Neuronal stem cell (in vitro differentiated cells): ENCODE data around the gene ZIC4.

Source experiments
- DNase-seq: peaks from one replicate; pipeline ENCODE4 v3.0.0-alpha.2; 2013; ENCODE audit warnings: low spot score
- H2AFZ ChIP-seq: one replicate; pipeline ENCODE4 v1.6.1; 2013; ENCODE audit warnings: mild to moderate bottlenecking, low read length, inconsistent platforms
- H2AK5ac ChIP-seq: 2 replicates; pipeline ENCODE4 v1.6.1; 2013; ENCODE audit warnings: low read depth, mild to moderate bottlenecking, inconsistent platforms, low read length, moderate library complexity, mixed read lengths
- H2BK120ac ChIP-seq: 2 replicates; pipeline ENCODE4 v1.6.1; 2013; ENCODE audit warnings: low read depth, mild to moderate bottlenecking, inconsistent platforms, low read length, moderate library complexity, mixed read lengths
- H2BK12ac ChIP-seq: one replicate; pipeline ENCODE4 v1.6.1; 2013; ENCODE audit warnings: low read length, inconsistent platforms
- H2BK15ac ChIP-seq: 2 replicates; pipeline ENCODE4 v1.6.1; 2013; ENCODE audit warnings: mild to moderate bottlenecking, low read length, inconsistent platforms, mixed read lengths
- H2BK5ac ChIP-seq: one replicate; pipeline ENCODE4 v1.6.1; 2013; ENCODE audit warnings: inconsistent platforms, mild to moderate bottlenecking, low read length, moderate library complexity
- H3K14ac ChIP-seq: one replicate; pipeline ENCODE4 v1.6.1; 2013; ENCODE audit warnings: low read length, inconsistent platforms
- H3K18ac ChIP-seq: 2 replicates; pipeline ENCODE4 v1.6.1; 2013; ENCODE audit warnings: low read length, inconsistent platforms
- H3K23ac ChIP-seq: 2 replicates; pipeline ENCODE4 v1.6.1; 2013; ENCODE audit warnings: low read depth, mild to moderate bottlenecking, mixed read lengths, low read length, inconsistent platforms; ENCODE audit not compliant: poor library complexity
- H3K27ac ChIP-seq: replicated peaks from 3 replicates; pipeline ENCODE4 v1.5.1; 2013; ENCODE audit warnings: low read length, inconsistent platforms
- H3K27me3 ChIP-seq, 3 experiments: 2 replicates each; pipeline ENCODE4 v1.6.1; 2013; ENCODE audit warnings: low read length in 3 of 3, mild to moderate bottlenecking in 2 of 3, inconsistent platforms in 1 of 3, low read depth in 1 of 3, mixed read lengths in 1 of 3, moderate library complexity in 1 of 3; ENCODE audit not compliant: control insufficient read depth in 3 of 3, insufficient read depth in 3 of 3
- H3K36me3 ChIP-seq, 2 donors: replicated peaks in 1 of 2; 2 replicates each; pipeline ENCODE4 v1.6.1; 2013; ENCODE audit warnings: low read length in 2 of 2; ENCODE audit not compliant: control insufficient read depth in 2 of 2, insufficient read depth in 2 of 2
- H3K4ac ChIP-seq: 2 replicates; pipeline ENCODE4 v1.6.1; 2013; ENCODE audit warnings: inconsistent platforms, mild to moderate bottlenecking, low read length, moderate library complexity
- H3K4me1 ChIP-seq, 2 donors: 1 replicate in 1 of 2; 2 replicates in 1 of 2; pipeline ENCODE4 v1.6.1; 2013; ENCODE audit warnings: low read length in 2 of 2, low read depth in 1 of 2; ENCODE audit not compliant: control insufficient read depth in 2 of 2, insufficient read depth in 1 of 2
- H3K4me2 ChIP-seq: one replicate; pipeline ENCODE4 v1.6.1; 2013; ENCODE audit warnings: mild to moderate bottlenecking, low read length, inconsistent platforms; ENCODE audit not compliant: insufficient read depth, poor library complexity, severe bottlenecking
- H3K4me3 ChIP-seq, 2 donors: 2 replicates each; pipeline ENCODE4 v1.5.1; 2013; ENCODE audit warnings: low read length in 2 of 2, mild to moderate bottlenecking in 2 of 2, inconsistent platforms in 1 of 2, moderate library complexity in 1 of 2
- H3K79me1 ChIP-seq: one replicate; pipeline ENCODE4 v1.6.1; 2013; ENCODE audit warnings: low read depth, mild to moderate bottlenecking, inconsistent platforms, low read length, moderate library complexity
- H3K9ac ChIP-seq: one replicate; pipeline ENCODE4 v1.6.1; 2013; ENCODE audit warnings: mild to moderate bottlenecking, low read depth, low read length, inconsistent platforms; ENCODE audit not compliant: poor library complexity
- H3K9me3 ChIP-seq, 2 donors: replicated peaks in 1 of 2; 2 replicates each; pipeline versions ENCODE3 to v1.6.1; 2013; ENCODE audit warnings: low read length in 2 of 2, mild to moderate bottlenecking in 2 of 2, inconsistent platforms in 1 of 2, low read depth in 1 of 2, mixed read lengths in 1 of 2, moderate library complexity in 1 of 2; ENCODE audit not compliant: control insufficient read depth in 2 of 2, insufficient read depth in 1 of 2
- H4K8ac ChIP-seq: one replicate; pipeline ENCODE4 v1.6.1; 2013; ENCODE audit warnings: low read depth, mild to moderate bottlenecking, inconsistent platforms, low read length, moderate library complexity
- H4K91ac ChIP-seq: one replicate; pipeline ENCODE4 v1.6.1; 2013; ENCODE audit warnings: low read length, low read depth, mild to moderate bottlenecking, inconsistent platforms; ENCODE audit not compliant: poor library complexity
- WGBS, 2 donors: extraction: QIAGEN DNeasy Blood & Tissue Kit; methylation state at CpG; one replicate each; pipeline ENCODE4 v1.1.7; 2013; ENCODE audit warnings: missing lambda C conversion rate in 2 of 2, mixed read lengths in 1 of 2; ENCODE audit not compliant: insufficient read length in 2 of 2, insufficient replicate concordance in 1 of 2; ENCODE audit errors: extremely low coverage in 2 of 2; 5-methylcytosine and 5-hydroxymethylcytosine counted together

Gene ZIC4

GRCh38 chr3:147418371-147418781 is 12.0 kb upstream of the ZIC4 start:
- Histone ChIP-seq H3K36me3 (peaks cover 0 to 32% of the 10 kb centered on the region in 2 donors), H2BK15ac (no peak overlapping the region), H3K27ac (no peak overlapping the region), H4K8ac (no peak overlapping the region), H2AFZ (no peak overlapping the region), H3K79me1 (no peaks in the 10 kb centered on the region), H3K9ac (no peak overlapping the region), H3K4me2 (no peak overlapping the region), H3K4me3 (no peak overlapping the region), H2AK5ac (no peak overlapping the region), H4K91ac (no peak overlapping the region), H3K27me3 (peaks cover 6 to 70% (median 12%) of the 10 kb centered on the region in 3 experiments), H3K4ac (no peak overlapping the region), H3K23ac (no peak overlapping the region), H3K14ac (no peak overlapping the region), H3K4me1 (peaks cover 0 to 10% of the 10 kb centered on the region in 2 donors), H2BK120ac (no peak overlapping the region), H3K9me3 (peaks cover 0 to 19% of the 10 kb centered on the region in 2 donors), H2BK12ac (no peak overlapping the region), H3K18ac (no peak overlapping the region), H2BK5ac (no peak overlapping the region)
- WGBS, 2 donors: no CpG with 5 or more reads among the region's 4 CpGs
- no peak for DNase-seq

- Histone ChIP-seq H2BK12ac (no peak overlapping the region), H4K91ac (no peak overlapping the region), H3K4me3 (no peak overlapping the region), H3K27me3 (peaks cover 6 to 70% (median 11%) of the 10 kb centered on the region in 3 experiments), H2BK120ac (no peak overlapping the region), H3K9ac (no peak overlapping the region), H3K4ac (no peak overlapping the region), H3K18ac (no peak overlapping the region), H3K36me3 (peaks cover 0 to 38% of the 10 kb centered on the region in 2 donors), H3K14ac (no peak overlapping the region), H2AK5ac (no peak overlapping the region), H4K8ac (no peak overlapping the region), H3K4me2 (no peak overlapping the region), H3K79me1 (no peaks in the 10 kb centered on the region), H3K4me1 (peaks cover 0 to 12% of the 10 kb centered on the region in 2 donors), H2BK15ac (no peak overlapping the region), H2BK5ac (no peak overlapping the region), H3K9me3 (peaks cover 0 to 26% of the 10 kb centered on the region in 2 donors), H3K23ac (no peak overlapping the region), H2AFZ (no peak overlapping the region), H3K27ac (no peak overlapping the region)
- DNase-seq: no peak
- WGBS, 2 donors: 100% methylated on average over 1 of the region's 7 CpGs; no CpG with 5 or more reads in 1 of the 2 donors
Measured at GRCh38 chr3:147417551-147418295, 11.4 kb upstream of the ZIC4 start.

GRCh38 chr3:147416931-147417330 is 10.6 kb upstream of the ZIC4 start:
- Histone ChIP-seq H3K4ac (no peak overlapping the region), H3K4me3 (no peak overlapping the region), H3K27me3 (peaks cover 0 to 70% (median 12%) of the 10 kb centered on the region in 3 experiments)

GRCh38 chr3:147415874-147416273 is 9.5 kb upstream of the ZIC4 start:
- Histone ChIP-seq H2BK12ac (no peak overlapping the region), H2BK120ac (no peak overlapping the region), H2BK15ac (no peak overlapping the region), H2BK5ac (no peak overlapping the region), H3K27ac (no peak overlapping the region), H3K27me3 (peaks cover 0 to 70% (median 18%) of the 10 kb centered on the region in 3 experiments), H3K4me3 (no peak overlapping the region), H3K9ac (no peak overlapping the region), H4K91ac (no peak overlapping the region), H3K4ac (no peak overlapping the region), H3K18ac (no peak overlapping the region), H4K8ac (no peak overlapping the region), H3K23ac (no peak overlapping the region), H3K9me3 (peaks cover 0 to 29% of the 10 kb centered on the region in 2 donors), H3K4me2 (no peak overlapping the region), H3K36me3 (peaks cover 0 to 44% of the 10 kb centered on the region in 2 donors), H3K4me1 (peaks cover 0 to 13% of the 10 kb centered on the region in 2 donors), H3K14ac (no peak overlapping the region), H2AFZ (no peak overlapping the region), H3K79me1 (peaks cover under 1% of the 10 kb centered on the region), H2AK5ac (no peak overlapping the region)
- DNase-seq: no peak
- no CpG with 5 or more reads among the region's 2 CpGs for WGBS, 2 donors

More at GRCh38 chr3:147416931-147417330, 10.6 kb upstream of the ZIC4 start:
- no peak overlapping the region for H2BK12ac ChIP-seq
- H3K23ac ChIP-seq: no peak overlapping the region
- no peak overlapping the region for H3K4me2 ChIP-seq
- H2AFZ ChIP-seq: no peak overlapping the region
- H3K9me3 ChIP-seq: peaks cover 0 to 29% of the 10 kb centered on the region in 2 donors
- no peak overlapping the region for H4K8ac ChIP-seq
- no CpG with 5 or more reads among the region's 1 CpG for WGBS, 2 donors
- no peak overlapping the region for H3K18ac ChIP-seq
- no peak overlapping the region for H2BK15ac ChIP-seq
- DNase-seq: no peak
- no peak overlapping the region for H4K91ac ChIP-seq
- no peak overlapping the region for H3K27ac ChIP-seq
- peaks cover 0 to 44% of the 10 kb centered on the region in 2 donors for H3K36me3 ChIP-seq
- H2AK5ac ChIP-seq: no peak overlapping the region
- no peak overlapping the region for H3K9ac ChIP-seq
- H2BK5ac ChIP-seq: no peak overlapping the region
- H3K79me1 ChIP-seq: no peaks in the 10 kb centered on the region
- peaks cover 0 to 12% of the 10 kb centered on the region in 2 donors for H3K4me1 ChIP-seq
- no peak overlapping the region for H3K14ac ChIP-seq
- no peak overlapping the region for H2BK120ac ChIP-seq
